HG03196 (cell line): ENCODE measurements around the gene YY1.
"Not testable (repeated sequence)": the region's sequence is repeated elsewhere in the genome, so short reads cannot be mapped to it uniquely, and the experiment has no call there.

Source experiments
- ATAC-seq: cut with Tn5 transposase; IDR thresholded peaks from one replicate; pipeline ENCODE4 v1.9.1; 2021; ENCODE audit not compliant: unreplicated experiment

Gene YY1

DNA sequence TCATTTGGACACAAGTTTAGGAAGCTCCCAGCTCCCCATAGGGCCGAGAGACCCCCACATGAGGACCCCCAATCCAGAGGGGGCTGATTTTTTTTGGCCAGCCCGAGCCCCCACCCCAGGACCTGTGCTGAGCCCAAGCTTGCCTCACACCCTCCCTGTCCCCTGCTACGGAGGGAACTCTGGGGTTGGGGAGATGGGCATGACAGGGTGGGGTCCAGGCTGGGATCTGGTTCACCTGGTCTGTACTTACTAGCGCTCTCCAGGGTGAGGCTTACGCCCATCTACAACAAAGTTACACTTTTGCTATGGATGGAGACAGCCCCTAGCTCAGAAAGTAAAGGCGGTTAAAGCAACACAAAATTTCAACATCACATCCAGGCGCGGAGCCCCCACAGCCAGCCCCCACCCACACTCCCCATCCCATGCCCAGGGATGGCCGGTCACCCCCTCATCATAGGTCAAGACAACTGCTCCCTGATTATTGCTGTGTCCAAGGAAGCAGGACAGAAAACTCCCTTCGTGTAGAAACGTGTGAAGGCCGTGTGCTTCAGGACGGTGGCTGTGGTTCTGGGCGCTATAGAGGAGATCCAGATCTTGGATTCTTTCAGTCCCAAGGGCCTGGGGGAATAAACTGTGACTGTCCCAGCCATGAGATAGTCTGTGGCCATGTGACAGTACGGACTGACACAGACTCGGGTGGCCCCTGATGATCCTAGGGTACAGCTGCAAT is 56.6 kb downstream of the YY1 start:
- no peak for ATAC-seq

DNA sequence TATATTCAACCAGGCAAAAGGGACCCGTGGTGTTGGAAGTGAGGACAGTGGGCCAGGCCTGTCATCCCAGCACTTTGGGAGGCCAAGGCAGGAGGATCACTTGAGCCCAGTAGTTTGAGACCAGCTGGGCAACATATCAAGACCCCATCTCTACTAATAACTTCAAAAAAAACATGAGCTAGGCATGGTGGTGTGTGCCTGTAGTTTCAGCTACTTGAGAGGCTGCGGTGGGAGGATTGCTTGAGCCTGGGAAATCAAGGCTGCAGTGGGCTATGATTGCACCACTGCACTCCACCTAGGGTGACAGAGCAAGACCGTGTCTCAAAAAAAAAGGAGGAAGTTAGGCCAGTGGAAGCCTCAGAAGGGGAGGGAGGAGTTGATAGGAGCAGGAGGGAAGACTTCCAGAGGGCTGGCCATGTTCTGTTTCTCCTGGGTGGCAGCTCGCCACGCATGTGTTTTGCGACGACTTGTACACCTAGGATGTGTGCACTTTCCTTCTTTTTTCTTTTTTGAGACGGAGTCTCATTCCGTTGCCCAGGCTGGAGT is 57.2 kb downstream of the YY1 start:
- ATAC-seq, result no peak

DNA sequence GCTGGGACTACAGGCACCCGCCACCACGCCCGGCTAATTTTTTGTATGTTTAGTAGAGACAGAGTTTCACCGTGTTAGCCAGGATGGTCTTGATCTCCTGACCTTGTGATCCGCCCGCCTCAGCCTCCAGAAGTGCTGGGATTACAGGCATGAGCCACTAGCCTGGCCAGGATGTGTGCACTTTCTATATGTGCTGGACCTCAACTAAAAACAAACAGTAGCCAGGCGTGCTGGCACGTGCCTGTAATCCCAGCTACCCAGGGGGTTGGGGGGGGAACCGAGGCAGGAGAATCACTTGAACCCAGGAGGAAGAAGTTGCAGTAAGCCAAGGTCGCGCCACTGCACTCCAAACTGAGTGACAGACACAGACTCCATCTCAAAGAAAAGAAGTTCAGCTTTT is 57.8 kb downstream of the YY1 start:
- ATAC-seq, result not testable (repeated sequence)

DNA sequence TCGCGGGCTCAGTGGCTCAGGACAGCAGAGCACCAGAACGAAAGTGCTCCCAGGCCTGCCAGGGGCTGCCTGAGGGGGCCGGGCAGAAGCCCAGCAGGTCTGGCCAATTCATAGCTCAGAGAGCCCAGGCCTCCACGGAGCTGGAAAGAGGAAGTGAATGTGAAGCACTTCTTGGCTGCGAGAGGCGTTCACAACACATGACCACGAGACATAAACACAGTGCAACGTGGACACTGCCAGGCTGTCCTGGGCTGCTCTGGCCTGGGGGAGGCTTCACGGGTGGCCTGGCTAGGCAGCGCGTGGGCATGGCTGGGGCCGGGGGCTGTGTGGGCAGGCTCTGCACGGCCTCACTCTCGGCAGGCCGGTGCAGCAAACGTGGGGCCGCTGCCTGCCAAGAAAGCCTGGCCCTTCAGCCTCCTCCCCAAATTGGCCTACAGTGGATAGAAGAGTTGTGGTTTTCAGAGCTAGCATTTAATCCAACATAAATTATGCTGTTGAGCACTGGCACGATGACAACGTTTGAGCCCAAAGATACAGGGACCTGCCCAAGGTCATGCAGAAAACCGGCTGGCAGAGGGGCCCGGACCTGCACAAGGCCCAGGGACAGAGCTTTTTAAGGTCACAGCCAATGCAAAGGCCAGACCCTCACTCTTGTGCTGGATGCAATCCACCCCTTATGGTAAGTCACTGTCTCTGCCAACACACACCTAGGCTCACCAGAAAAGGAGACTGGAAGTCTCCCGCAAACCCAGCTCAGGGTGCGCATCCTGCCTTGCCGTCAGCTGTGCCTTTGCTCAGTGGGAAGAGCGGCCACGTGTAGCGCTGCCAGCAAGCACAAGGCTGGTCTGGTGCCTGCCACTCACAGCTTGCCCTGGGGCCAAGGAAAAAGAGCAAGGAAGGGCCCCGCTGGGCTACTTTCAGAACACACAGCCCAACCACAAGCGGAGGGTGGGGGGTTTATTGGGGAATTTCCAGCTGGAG is 58.7 kb downstream of the YY1 start:
- ATAC-seq, result peak; percentile 81

DNA sequence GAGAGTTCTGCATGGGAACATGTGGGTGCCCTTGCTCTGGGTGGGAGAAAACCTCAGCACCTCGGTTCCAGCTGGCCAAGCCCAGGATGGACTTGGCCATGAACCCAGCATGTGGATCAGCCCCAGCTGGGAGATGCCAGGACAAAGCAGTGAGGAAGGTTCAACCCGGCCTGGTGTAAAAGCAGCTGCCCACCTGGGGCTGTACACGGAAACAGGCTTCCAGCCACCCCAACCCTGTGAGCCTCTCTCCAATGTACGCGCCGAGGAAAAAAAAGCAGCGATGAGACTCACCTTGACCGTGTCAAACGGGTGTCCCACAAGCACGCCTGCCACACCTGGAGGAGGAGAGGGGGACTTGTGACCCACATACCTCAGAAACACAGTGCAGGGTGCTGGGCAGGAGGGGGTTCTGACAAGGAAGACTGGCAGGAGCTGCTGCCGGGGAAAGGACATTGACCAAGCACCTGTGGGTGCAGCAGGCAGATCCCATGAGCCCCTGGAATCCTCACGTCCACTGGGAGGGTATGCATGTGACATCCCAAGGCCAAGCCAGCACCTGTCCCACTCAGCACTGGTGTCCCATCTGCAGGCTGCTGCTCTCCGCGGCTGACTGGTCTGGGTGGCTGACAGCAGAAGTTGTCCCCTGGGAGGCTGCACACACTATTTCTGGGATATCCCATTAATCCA is 59.8 kb downstream of the YY1 start:
- no peak for ATAC-seq

DNA sequence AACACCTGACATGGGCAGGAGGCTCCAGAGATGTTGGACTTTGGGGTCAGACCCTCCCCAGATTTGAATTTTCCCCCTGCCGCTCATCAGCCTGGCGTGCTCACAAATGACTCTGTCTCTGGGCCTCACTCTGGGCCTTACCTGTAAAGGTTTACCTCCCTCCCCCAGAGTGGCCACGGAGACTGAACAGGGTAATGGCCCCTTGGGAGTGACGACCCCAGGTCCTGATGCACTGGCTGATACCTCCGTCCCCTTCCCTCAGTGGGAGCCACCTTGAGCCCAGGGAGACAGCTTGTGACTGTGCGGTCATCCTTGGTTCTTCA is 60.3 kb downstream of the YY1 start:
- no peak for ATAC-seq

DNA sequence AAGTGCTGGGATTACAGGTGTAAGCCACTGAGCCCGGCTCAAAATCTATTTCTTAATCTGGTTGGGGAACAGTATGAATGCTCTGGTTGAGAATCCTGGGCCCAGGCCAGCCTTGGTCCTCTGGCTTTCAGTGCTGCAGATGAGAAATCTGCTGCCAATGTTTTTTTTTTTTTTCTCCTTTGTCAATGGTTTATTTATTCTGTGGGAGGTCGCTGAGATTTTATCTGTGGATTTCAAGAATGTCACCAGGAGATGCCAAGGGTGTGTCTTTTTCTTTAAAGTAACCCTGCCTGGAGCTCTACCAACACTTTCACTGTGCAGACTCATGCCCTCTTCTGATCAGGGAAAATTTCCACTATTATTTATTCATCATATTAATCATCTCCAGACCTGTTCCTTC is 63.7 kb downstream of the YY1 start:
- ATAC-seq, result no peak

DNA sequence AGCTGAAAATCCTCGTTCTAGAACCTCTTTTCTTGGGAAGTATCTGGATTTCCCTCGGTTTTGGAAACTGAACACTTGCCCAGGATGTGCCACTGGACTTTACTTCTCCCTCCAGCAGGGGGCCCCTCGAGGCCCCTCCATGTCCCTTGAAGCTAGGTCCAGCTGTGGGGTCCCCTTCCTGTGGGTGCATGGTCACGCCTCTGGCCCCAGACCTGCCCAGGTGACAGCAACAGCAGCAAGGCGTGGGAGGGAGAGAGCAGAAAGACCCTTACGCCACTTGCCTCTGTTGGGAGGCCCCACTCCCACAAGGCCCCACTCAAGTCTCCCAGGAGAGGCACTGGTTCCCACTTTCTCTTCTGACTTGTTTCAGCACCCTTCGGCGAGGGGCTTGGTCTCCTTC is 64.2 kb downstream of the YY1 start:
- no peak for ATAC-seq

DNA sequence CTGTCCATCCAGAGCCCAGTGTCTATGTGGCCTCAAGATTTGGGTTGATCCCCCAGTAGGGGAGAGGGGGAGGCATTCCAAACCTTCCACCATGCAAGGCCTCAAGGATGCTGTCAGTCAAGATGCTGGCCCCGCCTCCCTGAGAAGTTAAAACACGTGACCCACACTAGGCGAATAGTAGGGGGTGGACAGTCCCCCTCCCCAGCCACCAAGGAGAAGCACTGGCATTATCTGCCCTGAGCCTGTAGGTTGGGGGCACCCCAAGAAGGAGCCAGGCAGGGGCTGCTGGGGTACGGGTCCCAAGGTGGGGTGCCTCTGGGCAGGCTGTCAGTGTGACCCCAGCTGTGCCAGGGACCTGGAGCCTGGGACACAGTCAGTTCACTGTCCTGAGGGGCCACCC is 65.0 kb downstream of the YY1 start:
- no peak for ATAC-seq

DNA sequence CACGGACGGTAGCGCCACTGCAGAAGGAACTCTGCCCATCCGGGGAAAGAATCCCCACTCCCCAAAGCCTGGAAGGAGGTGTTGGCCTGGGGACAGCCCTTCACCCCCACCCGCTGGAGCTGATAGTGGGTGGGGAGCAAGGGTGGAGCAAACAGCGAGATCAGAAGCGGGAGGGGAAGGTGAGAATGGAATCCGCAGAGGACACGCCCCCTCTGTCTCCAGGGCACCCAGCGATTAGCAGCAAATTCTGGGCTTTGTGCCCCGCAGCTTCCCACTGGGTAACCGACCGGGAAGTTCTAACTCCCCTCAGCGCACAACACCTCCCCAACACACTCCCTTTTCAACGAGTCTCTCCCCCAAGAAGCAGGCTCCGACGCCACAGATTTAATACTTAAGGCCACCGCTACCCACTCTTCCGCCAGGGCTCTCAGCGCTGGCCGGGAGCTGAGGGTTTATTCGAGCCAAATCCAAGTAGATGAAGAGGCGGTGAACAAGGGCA is 65.9 kb downstream of the YY1 start:
- ATAC-seq, result no peak

DNA sequence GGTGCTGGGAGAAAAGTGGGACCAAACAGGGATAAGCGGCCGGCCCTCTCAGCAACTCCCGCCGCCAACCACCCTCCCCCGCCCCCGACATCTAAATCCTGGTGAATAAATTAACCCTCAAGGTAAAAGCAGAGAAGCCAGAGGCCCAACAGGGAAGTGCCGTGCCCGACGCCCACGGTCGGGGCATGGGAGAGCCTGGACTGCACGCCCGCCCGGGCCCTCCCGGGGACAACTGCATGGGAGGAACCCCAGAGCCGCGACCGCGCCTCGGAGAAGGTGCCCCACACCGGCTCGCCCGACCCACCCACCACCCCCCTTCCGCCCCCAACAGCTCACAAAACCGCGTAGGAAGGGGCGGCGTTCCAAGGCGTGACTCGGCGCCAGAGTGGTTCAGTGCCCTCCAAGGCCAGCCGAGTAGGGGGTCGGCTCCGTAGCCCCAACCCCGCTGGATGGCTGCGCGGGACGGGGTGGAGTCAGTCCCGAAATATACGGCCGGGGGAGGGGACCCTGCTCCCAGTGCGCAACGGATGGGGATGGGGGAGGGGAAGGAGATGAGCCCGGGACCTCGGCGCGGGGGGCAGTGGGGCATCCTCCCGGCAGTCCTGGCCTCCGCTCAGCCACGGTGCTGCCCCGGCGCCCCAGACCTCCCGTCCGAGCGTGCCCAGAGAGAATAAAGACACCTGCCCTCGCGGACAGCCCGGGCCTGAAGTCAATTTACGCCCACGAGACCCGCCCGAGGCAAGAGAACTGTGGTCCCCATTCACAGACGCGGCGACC is 66.6 kb downstream of the YY1 start:
- no peak for ATAC-seq

DNA sequence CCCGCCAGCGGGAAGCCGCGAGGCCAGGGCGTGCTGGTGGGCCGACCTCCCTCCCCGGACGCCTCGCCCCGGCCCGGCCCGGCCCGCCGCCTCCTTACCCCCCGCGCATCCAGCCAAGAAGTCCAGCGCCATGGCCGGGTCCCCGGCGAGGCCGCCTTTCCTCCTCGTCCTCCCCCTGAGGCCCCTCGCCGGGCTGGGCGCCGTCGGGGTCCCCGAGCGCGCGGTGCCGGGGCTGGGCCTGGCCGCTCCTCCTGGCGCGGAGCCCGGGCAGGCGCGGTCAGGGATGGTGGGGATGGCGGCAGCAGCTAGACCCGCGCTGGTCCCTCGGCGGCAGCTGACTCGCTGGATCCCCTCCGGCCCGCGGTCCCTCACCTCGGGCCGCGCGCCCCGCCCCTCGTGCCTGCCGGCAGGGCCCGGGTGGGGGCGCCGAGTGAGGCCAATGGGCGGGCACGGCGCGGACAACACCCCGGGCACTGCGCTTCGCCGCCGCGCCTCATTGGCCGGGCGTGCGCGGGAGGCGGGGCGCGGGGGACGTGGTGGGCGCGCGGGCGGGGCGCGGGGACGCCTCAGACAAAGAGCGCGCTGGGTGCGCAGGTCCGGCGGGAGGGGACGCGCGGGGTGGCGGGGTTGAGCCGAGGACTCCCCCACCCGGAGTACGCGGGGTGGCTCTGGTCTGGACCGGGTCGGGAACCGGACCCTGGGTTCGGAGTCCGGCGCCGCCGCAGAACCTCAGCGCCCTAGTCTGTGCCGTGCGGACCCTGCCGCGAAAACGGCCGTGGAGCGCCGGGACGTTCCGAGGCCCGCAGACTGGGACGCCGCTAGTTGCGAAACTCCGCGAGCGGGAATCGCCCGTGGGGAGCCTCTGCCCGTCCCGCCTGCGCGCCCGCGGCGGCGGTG is 67.4 kb downstream of the YY1 start, which contains the start of gene SLC25A29:
Gene SLC25A29, minus strand, starts transcription at position 344 of the 897 bp plus-strand sequence. Its CDS starts 212 bp downstream, at position 132.
- ATAC-seq, result peak; percentile 79

DNA sequence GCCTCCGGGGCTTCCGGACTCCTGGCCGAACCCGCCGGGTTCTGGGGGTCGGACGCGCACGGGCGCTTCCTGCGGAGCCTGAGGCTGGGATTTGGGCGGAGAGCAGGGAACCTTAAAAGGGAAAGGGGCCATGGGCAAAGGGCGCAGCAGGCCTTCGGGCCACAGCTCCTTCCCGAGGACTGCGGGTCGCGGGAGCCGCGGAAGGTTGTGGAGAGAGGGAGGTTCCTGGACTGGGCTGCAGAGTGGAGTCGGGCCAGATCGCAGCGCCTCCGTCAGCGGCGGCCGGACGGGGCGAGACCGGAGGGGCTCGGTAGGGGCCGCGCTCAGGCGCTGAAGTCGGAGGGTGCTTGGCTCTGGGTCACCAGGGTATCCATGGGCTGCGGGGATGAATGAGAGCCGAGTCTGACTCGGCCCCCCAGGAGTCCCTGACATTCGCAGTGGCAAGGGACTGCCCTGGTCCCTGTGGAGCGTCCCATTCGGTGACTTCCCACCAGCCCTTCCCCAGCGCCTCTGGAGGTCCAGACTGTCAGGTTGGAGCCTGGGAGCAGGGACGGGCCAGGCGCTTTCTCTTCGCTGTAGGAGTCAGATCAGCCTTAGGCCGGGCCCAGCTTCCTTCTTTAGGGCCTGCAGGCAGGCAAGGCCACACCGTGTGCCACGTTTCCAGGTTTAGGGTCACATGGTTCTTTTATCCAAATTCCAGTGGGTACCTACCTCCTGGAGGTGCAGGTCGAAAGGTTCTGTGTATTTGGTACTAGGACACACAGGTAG is 68.2 kb downstream of the YY1 start:
- ATAC-seq, result peak; percentile 18

DNA sequence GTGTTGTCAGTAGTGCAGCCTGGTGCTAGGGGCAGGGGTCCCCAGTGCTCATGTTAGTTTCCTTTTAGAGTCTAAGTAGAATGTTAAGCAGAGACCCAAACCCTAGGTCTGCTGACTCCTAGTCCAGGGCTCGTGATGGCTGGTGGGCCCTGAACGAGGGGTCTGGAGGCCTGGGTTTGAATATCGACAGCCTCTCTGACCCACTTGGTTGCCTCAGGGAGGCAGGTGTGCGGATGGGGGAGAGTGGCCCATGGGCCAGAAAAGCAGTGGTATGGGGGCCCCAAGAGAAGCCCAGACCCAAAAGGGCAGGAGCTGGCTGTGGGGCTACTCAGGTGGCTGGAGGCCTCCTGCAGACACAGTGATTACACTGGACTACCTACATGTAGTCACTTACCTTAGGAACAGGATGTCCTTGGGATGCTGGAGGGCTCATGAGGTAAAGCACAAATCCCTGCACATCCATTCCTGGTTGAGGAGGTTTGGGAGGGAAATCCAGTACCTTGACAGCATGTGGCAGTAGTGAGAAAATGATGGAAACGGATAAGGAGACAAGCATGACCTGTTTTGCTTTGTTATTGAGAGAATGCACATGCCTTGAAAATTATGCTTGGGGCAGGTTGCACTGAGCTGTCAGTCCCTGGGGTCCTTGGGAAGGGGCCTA is 69.0 kb downstream of the YY1 start:
- ATAC-seq, result no peak

DNA sequence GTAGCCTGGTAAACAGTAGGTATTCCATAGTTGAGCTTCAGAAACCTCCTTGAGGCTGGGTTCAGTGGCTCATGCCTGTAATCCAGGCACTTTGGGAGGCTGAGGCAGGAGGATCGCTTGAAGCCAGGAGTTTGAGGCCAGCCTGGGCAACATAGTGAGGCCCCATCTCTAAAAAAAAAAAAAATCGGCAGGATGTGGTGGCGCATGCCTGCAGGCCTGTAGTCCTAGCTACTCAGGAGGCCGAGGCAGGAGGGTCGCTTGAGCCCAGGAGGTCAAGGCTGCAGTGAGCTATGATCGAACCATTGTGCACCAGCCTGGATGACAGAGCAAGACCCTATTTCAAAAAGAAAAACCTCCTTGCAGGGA is 69.5 kb downstream of the YY1 start:
- not testable (repeated sequence) for ATAC-seq

DNA sequence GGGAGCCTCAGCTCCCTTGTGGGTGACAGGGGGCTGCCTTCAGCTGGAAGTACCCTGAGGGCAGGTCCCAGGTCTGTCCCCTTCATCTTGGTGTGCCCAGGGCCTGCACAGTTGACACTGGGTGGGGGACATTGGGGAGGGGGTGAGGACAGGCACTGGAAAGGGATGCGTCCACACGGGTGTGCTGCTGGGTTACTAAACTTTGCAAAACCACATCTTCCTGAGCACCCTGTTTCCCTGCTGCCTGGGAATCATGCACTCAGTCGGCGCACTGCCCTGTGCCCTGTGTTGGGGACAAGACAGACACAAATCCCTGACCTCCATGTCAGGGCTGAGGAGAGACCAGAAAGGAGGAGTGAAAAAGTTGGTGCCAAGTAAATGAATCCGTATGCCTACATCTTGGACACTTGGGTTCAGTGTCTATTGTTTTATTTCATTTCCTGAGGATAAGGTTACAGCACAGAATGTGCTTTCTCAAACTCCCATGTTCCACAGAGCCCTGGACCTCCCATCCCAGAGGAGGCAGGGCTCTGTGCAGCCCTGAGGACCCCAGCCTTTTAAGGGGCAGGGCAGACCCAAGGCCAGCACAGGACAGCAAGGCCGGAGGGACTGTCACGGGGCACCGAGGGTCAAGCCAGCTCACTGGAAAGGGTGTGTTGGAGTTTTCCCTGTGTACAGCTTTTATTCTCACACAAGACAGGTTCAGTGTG is 70.2 kb downstream of the YY1 start:
- ATAC-seq, result no peak

DNA sequence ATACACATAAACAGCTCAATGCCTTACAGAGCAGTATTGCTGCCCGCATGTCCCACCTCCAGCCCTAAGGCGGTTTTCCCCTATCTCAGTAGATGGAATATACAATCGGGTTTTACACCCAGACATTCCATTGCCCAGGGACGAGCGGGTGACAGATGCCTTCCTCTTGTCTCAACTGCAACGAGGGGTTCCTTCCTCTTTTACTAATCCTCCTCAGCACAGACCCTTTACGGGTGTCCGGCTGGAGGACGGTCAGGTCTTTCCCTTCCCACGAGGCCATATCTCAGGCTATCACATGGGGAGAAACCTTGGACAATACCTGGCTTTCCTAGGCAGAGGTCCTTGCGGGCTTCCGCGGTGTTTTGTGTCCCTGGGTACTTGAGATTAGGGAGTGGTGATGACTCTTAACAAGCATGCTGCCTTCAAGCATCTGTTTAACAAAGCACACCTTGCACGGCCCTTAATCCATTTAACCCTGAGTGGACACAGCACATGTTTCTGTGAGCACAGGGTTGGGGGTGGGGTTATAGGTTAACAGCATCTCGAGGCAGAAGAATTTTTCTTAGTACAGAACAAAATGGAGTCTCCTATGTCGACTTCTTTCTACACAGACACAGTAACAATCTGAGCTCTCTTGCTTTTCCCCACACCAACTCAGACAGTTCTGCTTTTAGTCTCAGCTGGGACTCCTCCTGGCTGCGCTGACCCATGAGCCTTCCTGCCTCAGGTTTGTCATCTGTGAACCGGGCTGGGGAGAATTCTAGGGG is 73.3 kb downstream of the YY1 start:
- not testable (repeated sequence) for ATAC-seq
